Caco-2 (cell line): ENCODE data around the gene AHCYL1. TPM values are rescaled to one million over a fixed set of nuclear protein-coding genes. Genes with fewer than 3 reads are reported as not detected.
"Not testable (repeated sequence)": the region's sequence is repeated elsewhere in the genome, so short reads cannot be mapped to it uniquely, and the experiment has no call there.

Experiments
- BruUV-seq: library from RNA; stranded (reverse); fragments of 400-500 nt; replicated peaks from 2 replicates; lab custom pipeline; 2021; lab: Mats Ljungman, UMichigan
- CTCF ChIA-PET: fragments of 300-600 bp; sonication (Branson Sonifier 250); formaldehyde crosslinking; loops from one replicate; lab custom pipeline; 2022; ENCODE audit warnings: antibody characterized with exemption; lab: Charles Lee
- POLR2A ChIA-PET: fragments of 300-600 bp; sonication (Branson Sonifier 250); formaldehyde crosslinking; loops from one replicate; lab custom pipeline; 2022; ENCODE audit warnings: antibody characterized with exemption; lab: Charles Lee
- DNase-seq, 2 experiments: peaks; one replicate each; pipeline versions ENCODE4 v3.0.0 to v3.0.0-alpha.2; 2020 to 2022
- H3K27me3 ChIP-seq: replicated peaks from 2 replicates; pipeline ENCODE4 v1.6.0; 2011; ENCODE audit warnings: low read length; ENCODE audit not compliant: control insufficient read depth, insufficient read depth
- H3K36me3 ChIP-seq: 2 replicates; pipeline ENCODE4 v1.5.1; 2011; ENCODE audit warnings: low read length; ENCODE audit not compliant: control insufficient read depth, insufficient read depth
- H3K4me1 ChIP-seq: fragments of 250-450 bp; sonication (Bioruptor Pico); 2 replicates; pipeline ENCODE4 v1.5.1; 2020; ENCODE audit warnings: mild to moderate bottlenecking
- H3K4me3 ChIP-seq: 2 replicates; pipeline ENCODE4 v1.5.1; 2011; ENCODE audit warnings: low read depth, mild to moderate bottlenecking, control low read depth, low read length
- H3K9me3 ChIP-seq: fragments of 250-450 bp; sonication (Bioruptor Pico); 2 replicates; pipeline ENCODE4 v1.5.1; 2020; ENCODE audit warnings: mild to moderate bottlenecking, moderate library complexity
- H3K27ac Mint-ChIP-seq: one replicate; pipeline ENCODE4 v1.8.0; 2022; ENCODE audit warnings: mixed read lengths; ENCODE audit not compliant: unreplicated experiment
- H3K27me3 Mint-ChIP-seq: one replicate; pipeline ENCODE4 v1.8.0; 2022; ENCODE audit warnings: mixed read lengths; ENCODE audit not compliant: insufficient read depth, unreplicated experiment
- H3K36me3 Mint-ChIP-seq: one replicate; pipeline ENCODE4 v1.8.0; 2022; ENCODE audit warnings: mild to moderate bottlenecking, mixed read lengths; ENCODE audit not compliant: insufficient read depth, unreplicated experiment
- H3K4me1 Mint-ChIP-seq: one replicate; pipeline ENCODE4 v1.8.0; 2022; ENCODE audit warnings: low read depth, mixed read lengths; ENCODE audit not compliant: unreplicated experiment
- H3K4me3 Mint-ChIP-seq: one replicate; pipeline ENCODE4 v1.8.0; 2022; ENCODE audit warnings: mild to moderate bottlenecking, moderate library complexity, mixed read lengths; ENCODE audit not compliant: unreplicated experiment
- H3K9me3 Mint-ChIP-seq: one replicate; pipeline ENCODE4 v1.8.0; 2022; ENCODE audit warnings: mixed read lengths; ENCODE audit not compliant: unreplicated experiment
- CTCF ChIP-seq, 2 experiments: fragments of 200-600 bp in 1 of 2; IDR thresholded peaks; 1 replicate in 1 of 2; 2 replicates in 1 of 2; pipeline versions ENCODE4 v1.5.1 to v1.8.0; 2011 to 2022; ENCODE audit warnings: antibody characterized with exemption in 1 of 2, control low read depth in 1 of 2, inconsistent platforms in 1 of 2, low read depth in 1 of 2, low read length in 1 of 2, mild to moderate bottlenecking in 1 of 2, moderate library complexity in 1 of 2; ENCODE audit not compliant: insufficient read depth in 1 of 2, severe bottlenecking in 1 of 2, unreplicated experiment in 1 of 2
- intact Hi-C: fragments of 100-400 bp; cut with micrococcal nuclease; formaldehyde crosslinking; loops from one replicate; pipeline ENCODE4 v1.10.0; 2022; ENCODE audit not compliant: unreplicated experiment
- total RNA-seq: library from RNA; stranded (reverse); gene quantifications from 2 replicates; pipeline ENCODE4 v1.2.3, GENCODE V29; 2022

Gene AHCYL1
- total RNA-seq, 1 experiment from 2014 or later = 64.2 TPM

GRCh38 chr1:110024613-110025012 is 40.0 kb downstream of the AHCYL1 start:
- no TSS peak for BruUV-seq
- no peak for TF ChIP-seq CTCF (IDR thresholded peaks at IDR 0.05; ENCODE audit: insufficient read depth in 1 of 2, low read depth in 1 of 2, low read length in 1 of 2, severe bottlenecking in 1 of 2, unreplicated experiment in 1 of 2)
- peaks cover 36% of the 10 kb centered on the region for H3K36me3 Mint-ChIP-seq
- Histone ChIP-seq H3K9me3 (no peaks in the 10 kb centered on the region), H3K36me3 (no peaks in the 10 kb centered on the region; the same call in 1 of the 2 replicates), H3K27me3 (no peaks in the 10 kb centered on the region), H3K4me1 (no peaks in the 10 kb centered on the region), H3K4me3 (no peak overlapping the region)
- no peaks in the 10 kb centered on the region for H3K9me3 Mint-ChIP-seq
- no peaks in the 10 kb centered on the region for H3K4me1 Mint-ChIP-seq
- ChIA-PET POLR2A (no interaction called here), CTCF (interaction anchor here (0.7 kb wide), 1 partner anchor 325 kb away, joined by 7 read pairs; no protein-coding TSS in a partner anchor)
- H3K4me3 Mint-ChIP-seq = no peak overlapping the region
- no peaks in the 10 kb centered on the region for H3K27me3 Mint-ChIP-seq
- intact Hi-C loops = no loop called here
- DNase-seq = no peak
- no peak overlapping the region for H3K27ac Mint-ChIP-seq

GRCh38 chr1:110030687-110031086 is 46.1 kb downstream of the AHCYL1 start:
- H3K4me1 Mint-ChIP-seq, H3K4me1 ChIP-seq, H3K9me3 ChIP-seq, POLR2A ChIA-PET, intact Hi-C loops, BruUV-seq, DNase-seq, H3K27me3 ChIP-seq, H3K27ac Mint-ChIP-seq, H3K4me3 ChIP-seq, H3K27me3 Mint-ChIP-seq, H3K36me3 ChIP-seq, H3K9me3 Mint-ChIP-seq, H3K4me3 Mint-ChIP-seq, H3K36me3 Mint-ChIP-seq: not testable (repeated sequence)
- CTCF ChIA-PET = interaction anchor here (1.5 kb wide), 2 partner anchors 17 to 75 kb away, joined by 4 to 6 read pairs; no protein-coding TSS in a partner anchor

GRCh38 chr1:110032327-110032726 is 47.8 kb downstream of the AHCYL1 start:
- H3K27ac Mint-ChIP-seq = no peak overlapping the region
- no TSS peak for BruUV-seq
- ChIA-PET CTCF (interaction anchor here (0.9 kb wide), 1 partner anchor 500 kb away, joined by 3 read pairs; no protein-coding TSS in a partner anchor), POLR2A (no interaction called here)
- H3K36me3 ChIP-seq = no peaks in the 10 kb centered on the region
- H3K4me3 ChIP-seq = no peak overlapping the region
- H3K4me1 Mint-ChIP-seq = peaks cover 7% of the 10 kb centered on the region
- H3K27me3 ChIP-seq = no peaks in the 10 kb centered on the region
- no peaks in the 10 kb centered on the region for H3K9me3 Mint-ChIP-seq
- DNase-seq = no peak
- H3K4me1 ChIP-seq = no peaks in the 10 kb centered on the region
- intact Hi-C loops = no loop called here
- H3K4me3 Mint-ChIP-seq = no peak overlapping the region
- H3K9me3 ChIP-seq = no peaks in the 10 kb centered on the region
- H3K36me3 Mint-ChIP-seq = peaks cover 8% of the 10 kb centered on the region
- no peaks in the 10 kb centered on the region for H3K27me3 Mint-ChIP-seq
- no peak for TF ChIP-seq CTCF (IDR thresholded peaks at IDR 0.05; ENCODE audit: insufficient read depth in 1 of 2, low read depth in 1 of 2, low read length in 1 of 2, severe bottlenecking in 1 of 2, unreplicated experiment in 1 of 2)
